Measurements from ENCODE around the gene KRTAP15-1. TPM values are rescaled to one million over a fixed set of nuclear protein-coding genes. Genes with fewer than 3 reads are reported as not detected.

Gene KRTAP15-1
- total RNA-seq, 3 donors from 2014 or later (not counting 1 experiment from before 2014, with no cell fraction given) = not detected

GRCh38 chr21:30408782-30409494, 31.1 kb upstream of the KRTAP15-1 start:
- no peak for TF ChIP-seq CTCF (IDR thresholded peaks at IDR 0.05)
- no peak for ATAC-seq
- Mint-ChIP-seq H3K4me3 (no peak overlapping the region), H3K9me3 (peaks cover 10 to 12% of the 10 kb centered on the region in 2 donors), H3K36me3 (peaks cover 18% of the 10 kb centered on the region), H3K27ac (no peak overlapping the region), H3K4me1 (no peaks in the 10 kb centered on the region), H3K27me3 (ENCODE audit: low read depth in 2 of 2) (no peaks in the 10 kb centered on the region)
- Histone ChIP-seq H3K27me3 (ENCODE audit: control insufficient read depth, insufficient read depth, low read length) (no peaks in the 10 kb centered on the region), H3K36me3 (ENCODE audit: control insufficient read depth, insufficient read depth, low read length) (no peaks in the 10 kb centered on the region), H3K4me1 (ENCODE audit: control insufficient read depth, insufficient read depth, low read length) (no peaks in the 10 kb centered on the region), H3K27ac (ENCODE audit: low read length) (no peak overlapping the region), H3K4me3 (ENCODE audit: low read length) (no peak overlapping the region), H3K9me3 (ENCODE audit: control insufficient read depth, insufficient read depth, low read length) (no peaks in the 10 kb centered on the region)
- WGBS (ENCODE audit: insufficient coverage) = 58% methylated on average over 13 of the region's 14 CpGs
- peak in 1 of 2 donors; percentile 2 for DNase-seq
- intact Hi-C loops (cut with micrococcal nuclease) = no loop called here

- no peaks in the 10 kb centered on the region for H3K9me3 ChIP-seq (ENCODE audit: control insufficient read depth, insufficient read depth, low read length)
- H3K4me3 ChIP-seq (ENCODE audit: low read length) = no peak overlapping the region
- H3K36me3 Mint-ChIP-seq = peaks cover 5% of the 10 kb centered on the region
Observed at GRCh38 chr21:30415993-30416392, 24.1 kb upstream of the KRTAP15-1 start.

GRCh38 chr21:30425826-30426225, 14.2 kb upstream of the KRTAP15-1 start, which contains the start of gene KRTAP13-3:
KRTAP13-3 (minus strand) TSS chr21:30425926; CDS start chr21:30425912, 14 bp downstream.
- no peaks in the 10 kb centered on the region for H3K36me3 Mint-ChIP-seq
- WGBS (ENCODE audit: insufficient coverage) = 87% methylated on average over 5 of the region's 5 CpGs
- Histone ChIP-seq H3K9me3 (ENCODE audit: control insufficient read depth, insufficient read depth, low read length) (no peaks in the 10 kb centered on the region), H3K36me3 (ENCODE audit: control insufficient read depth, insufficient read depth, low read length) (no peaks in the 10 kb centered on the region), H3K4me3 (ENCODE audit: low read length) (no peak within 1 kb of the TSS), H3K27ac (ENCODE audit: low read length) (no peak within 1 kb of the TSS), H3K27me3 (ENCODE audit: control insufficient read depth, insufficient read depth, low read length) (no peaks in the 10 kb centered on the region), H3K4me1 (ENCODE audit: control insufficient read depth, insufficient read depth, low read length) (no peaks in the 10 kb centered on the region)
- no peak for DNase-seq
- ATAC-seq = no peak
- peaks cover 2 to 4% of the 10 kb centered on the region in 2 donors for H3K9me3 Mint-ChIP-seq
- no peak within 1 kb of the TSS for H3K27ac Mint-ChIP-seq
- no peaks in the 10 kb centered on the region for H3K4me1 Mint-ChIP-seq
- H3K27me3 Mint-ChIP-seq (ENCODE audit: low read depth in 2 of 2) = no peaks in the 10 kb centered on the region
- intact Hi-C loops (cut with micrococcal nuclease) = no loop called here
- TF ChIP-seq CTCF (IDR thresholded peaks at IDR 0.05) = no peak
- no peak within 1 kb of the TSS for H3K4me3 Mint-ChIP-seq

More at GRCh38 chr21:30415993-30416392, 24.1 kb upstream of the KRTAP15-1 start:
- no peak for ATAC-seq
- WGBS (ENCODE audit: insufficient coverage) = 84% methylated on average over 5 of the region's 5 CpGs
- DNase-seq = no peak
- Mint-ChIP-seq H3K27me3 (ENCODE audit: low read depth in 2 of 2) (no peaks in the 10 kb centered on the region), H3K4me1 (no peaks in the 10 kb centered on the region), H3K4me3 (no peak overlapping the region), H3K27ac (no peak overlapping the region), H3K9me3 (peaks cover 7 to 13% of the 10 kb centered on the region in 2 donors)
- Histone ChIP-seq H3K36me3 (ENCODE audit: control insufficient read depth, insufficient read depth, low read length) (no peaks in the 10 kb centered on the region), H3K27ac (ENCODE audit: low read length) (no peak overlapping the region), H3K4me1 (ENCODE audit: control insufficient read depth, insufficient read depth, low read length) (no peaks in the 10 kb centered on the region), H3K27me3 (ENCODE audit: control insufficient read depth, insufficient read depth, low read length) (no peaks in the 10 kb centered on the region)
- TF ChIP-seq CTCF (IDR thresholded peaks at IDR 0.05) = no peak
- intact Hi-C loops (cut with micrococcal nuclease) = no loop called here
